Neural cell (in vitro differentiated cells): ENCODE measurements around the gene YBX2. TPM values are rescaled to one million over a fixed set of nuclear protein-coding genes. Genes with fewer than 3 reads are reported as not detected.

Experiments
- H2AFZ ChIP-seq: fragments of 200-600, 300-800 bp; sonication (generic), shearing (Covaris generic); 2 replicates; pipeline ENCODE4 v1.6.0; 2014; ENCODE audit warnings: low read depth, mild to moderate bottlenecking, antibody characterized with exemption, low read length, moderate library complexity
- H3F3A ChIP-seq: fragments of 200-600 bp; shearing (Covaris generic); 2 replicates; pipeline ENCODE4 v1.6.1; 2016; ENCODE audit warnings: mild to moderate bottlenecking, moderate library complexity, mixed read lengths, antibody characterized with exemption, low read length; ENCODE audit not compliant: insufficient read depth, poor library complexity, severe bottlenecking
- H3K27ac ChIP-seq: fragments of 200-600, 300-800 bp; sonication (generic), shearing (Covaris generic); 2 replicates; pipeline ENCODE4 v1.5.1; 2014; ENCODE audit warnings: mild to moderate bottlenecking, low read length, moderate library complexity
- H3K27me3 ChIP-seq: fragments of 300-800, 200-600 bp; sonication (generic), shearing (Covaris generic); 2 replicates; pipeline ENCODE4 v1.6.0; 2014; ENCODE audit warnings: mild to moderate bottlenecking, low read depth, low read length, moderate library complexity; ENCODE audit not compliant: insufficient read depth
- H3K36me3 ChIP-seq: fragments of 300-800, 200-600 bp; sonication (generic), shearing (Covaris generic); 2 replicates; pipeline ENCODE4 v1.5.1; 2014; ENCODE audit warnings: mild to moderate bottlenecking, antibody characterized with exemption, low read length, moderate library complexity; ENCODE audit not compliant: insufficient read depth
- H3K4me2 ChIP-seq: fragments of 300-800, 200-600 bp; sonication (generic), shearing (Covaris generic); 2 replicates; pipeline ENCODE4 v1.6.0; 2014; ENCODE audit warnings: mild to moderate bottlenecking, low read length
- H3K4me3 ChIP-seq: fragments of 300-800, 200-600 bp; sonication (generic), shearing (Covaris generic); 2 replicates; pipeline ENCODE4 v1.5.1; 2014; ENCODE audit warnings: mild to moderate bottlenecking, low read length, moderate library complexity
- H3K79me2 ChIP-seq: fragments of 200-600 bp; shearing (Covaris generic); replicated peaks from 2 replicates; pipeline ENCODE4 v1.6.0; 2014; ENCODE audit warnings: mild to moderate bottlenecking, low read length, moderate library complexity; ENCODE audit not compliant: insufficient read depth
- H3K9ac ChIP-seq: fragments of 300-800, 200-600 bp; sonication (generic), shearing (Covaris generic); 2 replicates; pipeline ENCODE4 v1.6.1; 2016; ENCODE audit warnings: mild to moderate bottlenecking, low read length, mixed read lengths
- H3K9me2 ChIP-seq: fragments of 200-600 bp; shearing (Covaris generic); 2 replicates; pipeline ENCODE4 v1.6.1; 2016; ENCODE audit warnings: mild to moderate bottlenecking, low read length, mixed read lengths; ENCODE audit not compliant: insufficient read depth
- H3K9me3 ChIP-seq: fragments of 200-600, 300-800 bp; sonication (generic), shearing (Covaris generic); 2 replicates; pipeline ENCODE4 v1.6.1; 2016; ENCODE audit warnings: mild to moderate bottlenecking, mixed run types, low read length, moderate library complexity, mixed read lengths
- H4K20me1 ChIP-seq: fragments of 200-600 bp; shearing (Covaris generic); 2 replicates; pipeline ENCODE4 v1.6.1; 2016; ENCODE audit warnings: mild to moderate bottlenecking, mixed run types; ENCODE audit not compliant: insufficient read depth
- CTCF ChIP-seq: fragments of 450-650 bp; IDR thresholded peaks from 2 replicates; pipeline ENCODE4 v1.5.1; 2014; ENCODE audit warnings: antibody characterized with exemption, mild to moderate bottlenecking, moderate library complexity; ENCODE audit not compliant: poor library complexity, severe bottlenecking
- EP300 ChIP-seq: fragments of 450-650 bp; conservative IDR thresholded peaks from 2 replicates; pipeline ENCODE4 v1.6.1; 2014; ENCODE audit warnings: antibody characterized with exemption, mild to moderate bottlenecking, moderate library complexity; ENCODE audit not compliant: poor library complexity, severe bottlenecking
- EZH2 ChIP-seq: fragments of 200-600, 300-800 bp; shearing (Covaris generic), sonication (generic); IDR thresholded peaks from 2 replicates; pipeline ENCODE4 v1.6.1; 2014; ENCODE audit warnings: antibody characterized with exemption, low read length, borderline replicate concordance, mild to moderate bottlenecking; ENCODE audit not compliant: insufficient read depth, poor library complexity, severe bottlenecking
- MXI1 ChIP-seq: fragments of 450-650 bp; conservative IDR thresholded peaks from 2 replicates; pipeline ENCODE4 v1.6.1; 2014; ENCODE audit warnings: antibody characterized with exemption, mild to moderate bottlenecking; ENCODE audit not compliant: poor library complexity, severe bottlenecking
- POLR2AphosphoS5 ChIP-seq: IDR thresholded peaks from 2 replicates; pipeline ENCODE4 v1.6.1; 2012
- RAD21 ChIP-seq: fragments of 450-650 bp; conservative IDR thresholded peaks from 2 replicates; pipeline ENCODE4 v1.6.1; 2014; ENCODE audit warnings: antibody characterized with exemption, mild to moderate bottlenecking, moderate library complexity
- REST ChIP-seq: IDR thresholded peaks from 2 replicates; pipeline ENCODE4 v1.6.1; 2012; ENCODE audit warnings: borderline replicate concordance
- SMC3 ChIP-seq: fragments of 450-650 bp; conservative IDR thresholded peaks from 2 replicates; pipeline ENCODE4 v1.6.1; 2014; ENCODE audit warnings: antibody characterized with exemption, mild to moderate bottlenecking, moderate library complexity; ENCODE audit not compliant: poor library complexity
- TAF1 ChIP-seq: IDR thresholded peaks from 2 replicates; pipeline ENCODE4 v1.6.1; 2012; ENCODE audit warnings: low read depth
- polyA plus RNA-seq: library from polyadenylated mRNA; depleted of rRNA; stranded (reverse); fragments of >200 nt; gene quantifications from 2 replicates; pipeline ENCODE4 v1.2.3, GENCODE V29; 2014

The YBX2 gene
- polyA plus RNA-seq, 1 donor from 2014 or later, result 2.1 TPM

- Histone ChIP-seq H3K9me3 (no peaks in the 10 kb centered on the region), H3K27ac (no peak overlapping the region), H3K4me3 (peak overlapping the region; percentile 66), H3F3A (no peaks in the 10 kb centered on the region), H3K79me2 (no peaks in the 10 kb centered on the region), H2AFZ (no peak overlapping the region), H3K36me3 (no peaks in the 10 kb centered on the region), H3K27me3 (peaks cover 49% of the 10 kb centered on the region), H4K20me1 (no peaks in the 10 kb centered on the region), H3K9ac (no peak overlapping the region), H3K9me2 (no peaks in the 10 kb centered on the region), H3K4me2 (no peak overlapping the region)
- TF ChIP-seq REST (no peak), POLR2AphosphoS5 (no peak), EZH2 (no peak), SMC3 (no peak), EP300 (no peak), RAD21 (no peak), TAF1 (no peak), MXI1 (no peak), CTCF (no peak)
Measured at GRCh38 chr17:7293816-7294613, 424 bp downstream of the YBX2 start.

- Histone ChIP-seq H3K9ac (no peak overlapping the region), H3K9me3 (no peaks in the 10 kb centered on the region), H3K4me2 (no peak overlapping the region), H3F3A (no peaks in the 10 kb centered on the region), H3K79me2 (no peaks in the 10 kb centered on the region), H3K27ac (no peak overlapping the region), H4K20me1 (no peaks in the 10 kb centered on the region), H2AFZ (no peak overlapping the region), H3K27me3 (peaks cover 49% of the 10 kb centered on the region), H3K36me3 (no peaks in the 10 kb centered on the region), H3K4me3 (no peak overlapping the region), H3K9me2 (no peaks in the 10 kb centered on the region)
- TF ChIP-seq EZH2 (no peak), TAF1 (no peak), SMC3 (no peak), CTCF (no peak), RAD21 (no peak), REST (no peak), EP300 (no peak), MXI1 (no peak), POLR2AphosphoS5 (no peak)
Measured at GRCh38 chr17:7293159-7293558, 1.3 kb downstream of the YBX2 start.
